HG03439 (cell line): ENCODE results near the gene SMOC1.

Experiments used
- ATAC-seq: cut with Tn5 transposase; IDR thresholded peaks from one replicate; pipeline ENCODE4 v1.9.1; 2021; ENCODE audit warnings: mild to moderate bottlenecking, moderate library complexity; ENCODE audit not compliant: unreplicated experiment

SMOC1 gene

GRCh38 chr14:69937367-69938081 lies 58.3 kb downstream of the SMOC1 start:
- no peak for ATAC-seq

- ATAC-seq, result no peak
Measured at GRCh38 chr14:69938751-69939150, 59.5 kb downstream of the SMOC1 start.

- no peak for ATAC-seq
Measured at GRCh38 chr14:69941768-69942742, 62.8 kb downstream of the SMOC1 start.

GRCh38 chr14:69943084-69943780 lies 64.0 kb downstream of the SMOC1 start:
- no peak for ATAC-seq

DNA sequence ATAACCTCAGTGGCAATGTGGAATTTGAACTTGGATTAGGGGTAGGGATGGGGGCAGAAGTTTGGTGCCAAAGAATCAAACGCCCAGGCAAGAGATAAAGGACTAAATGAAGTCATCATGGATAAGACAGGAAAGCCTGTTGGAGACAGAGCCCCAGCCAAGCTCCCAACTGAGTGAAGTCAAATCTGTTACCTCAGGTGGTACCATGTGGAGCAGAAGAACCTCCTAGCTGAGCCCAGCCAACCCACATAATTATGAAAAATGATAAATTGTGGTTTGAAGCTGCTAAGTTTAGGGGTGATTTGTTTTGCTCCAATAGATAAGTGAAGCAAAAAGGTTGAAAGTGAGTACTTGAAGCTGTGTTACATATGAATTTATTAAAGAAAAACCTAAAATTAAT lies 66.1 kb downstream of the SMOC1 start:
- ATAC-seq, result no peak

DNA sequence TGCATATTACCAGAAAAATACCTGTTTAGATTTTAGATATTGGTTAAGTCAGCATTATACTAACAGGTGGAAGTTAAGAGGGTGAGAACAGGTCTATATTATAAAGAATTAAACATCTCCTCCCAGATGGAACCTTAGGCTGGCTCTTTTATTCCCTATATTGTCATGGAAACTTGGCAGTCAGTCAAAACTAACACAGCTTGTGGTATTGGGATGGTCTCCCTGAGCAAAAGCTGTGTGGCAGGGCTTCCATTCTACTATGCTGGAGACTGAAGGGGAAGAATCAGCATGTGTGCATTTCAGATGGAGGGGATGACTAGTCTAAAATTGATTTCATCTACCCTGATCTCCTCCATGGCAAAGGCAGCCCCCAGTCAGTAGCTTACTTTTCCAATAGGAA lies 66.7 kb downstream of the SMOC1 start:
- no peak for ATAC-seq

DNA sequence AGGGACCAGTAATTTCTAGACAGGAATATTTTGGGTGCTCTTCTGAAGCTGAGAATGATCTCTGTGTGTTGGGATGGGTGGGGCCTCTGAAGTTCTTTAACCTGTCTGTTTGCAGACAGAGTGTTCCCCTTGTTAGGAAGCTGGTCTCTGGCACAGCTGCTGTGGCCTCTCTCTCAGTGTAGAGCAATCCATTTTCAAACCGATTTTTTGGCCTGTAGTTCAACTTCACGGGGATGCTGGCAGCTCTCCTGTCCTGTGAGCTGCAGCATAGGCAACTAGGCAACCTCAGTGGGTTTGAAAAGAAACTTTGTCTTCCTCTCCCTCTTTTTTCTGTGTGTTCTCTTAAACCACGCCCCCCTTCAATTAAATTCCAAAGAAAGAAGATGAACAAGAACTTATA lies 69.1 kb downstream of the SMOC1 start:
- ATAC-seq, result no peak

- ATAC-seq, result no peak
Measured at GRCh38 chr14:69951263-69951662, 72.0 kb downstream of the SMOC1 start.

DNA sequence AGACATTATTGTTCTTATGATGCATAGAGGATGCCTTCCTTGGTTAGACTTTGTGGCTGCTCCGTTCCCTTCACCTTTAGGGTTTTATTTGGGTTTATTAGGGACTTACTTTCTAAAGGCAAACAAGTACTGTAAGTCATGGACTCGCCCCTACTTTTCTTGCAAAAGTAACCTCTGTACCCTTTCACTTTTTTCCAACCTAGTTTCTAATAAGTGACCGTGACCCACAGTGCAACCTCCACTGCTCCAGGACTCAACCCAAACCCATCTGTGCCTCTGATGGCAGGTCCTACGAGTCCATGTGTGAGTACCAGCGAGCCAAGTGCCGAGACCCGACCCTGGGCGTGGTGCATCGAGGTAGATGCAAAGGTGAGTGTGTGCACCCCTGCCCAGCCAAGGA lies 72.7 kb downstream of the SMOC1 start:
- no peak for ATAC-seq

DNA sequence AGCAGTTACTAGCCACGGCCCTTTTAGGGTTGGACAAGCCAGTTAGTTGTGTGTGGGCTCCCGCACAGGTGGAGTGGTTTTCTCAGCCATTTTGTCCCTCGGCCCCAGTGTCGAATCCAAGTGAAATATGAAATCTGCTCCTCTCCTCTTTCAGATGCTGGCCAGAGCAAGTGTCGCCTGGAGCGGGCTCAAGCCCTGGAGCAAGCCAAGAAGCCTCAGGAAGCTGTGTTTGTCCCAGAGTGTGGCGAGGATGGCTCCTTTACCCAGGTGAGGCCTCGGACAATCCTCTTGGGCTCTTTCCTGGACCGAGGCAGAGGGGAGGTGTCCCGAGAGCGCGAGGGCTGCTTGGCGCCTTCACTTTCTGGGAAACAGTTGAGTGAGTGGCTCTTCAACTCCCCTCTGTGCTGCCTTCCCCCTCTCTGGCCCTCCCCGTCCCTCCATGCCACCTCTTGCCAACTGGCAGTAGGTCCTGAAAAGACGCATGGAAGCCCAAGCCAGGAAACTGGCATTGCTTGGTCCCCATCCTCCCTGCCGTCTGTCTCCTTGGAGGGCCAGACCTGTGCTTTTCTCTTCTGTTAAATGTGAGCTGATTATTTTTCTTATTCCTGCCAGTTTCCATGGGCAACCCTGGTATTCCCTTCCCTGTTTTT lies 74.2 kb downstream of the SMOC1 start:
- no peak for ATAC-seq

- ATAC-seq, result no peak
Measured at GRCh38 chr14:69955855-69956845, 76.9 kb downstream of the SMOC1 start.

DNA sequence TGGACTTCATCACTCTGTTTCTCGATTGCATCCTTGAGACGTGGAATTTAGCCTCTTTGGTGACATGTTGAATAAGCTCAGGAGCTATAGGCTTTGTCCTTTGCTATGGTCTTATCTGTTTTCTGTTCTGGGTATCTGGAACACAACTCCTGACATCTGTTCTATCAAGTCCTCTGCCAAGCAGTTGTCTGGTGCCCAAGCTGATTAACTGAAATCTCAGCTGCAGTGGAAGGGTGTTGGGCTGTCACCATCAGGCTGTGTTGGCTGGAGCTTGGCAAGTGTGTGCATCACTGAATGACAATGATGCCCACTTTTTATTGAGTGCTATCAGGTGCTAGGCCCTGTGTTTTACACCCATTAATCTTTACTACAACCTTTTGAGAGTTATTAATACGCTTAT lies 77.8 kb downstream of the SMOC1 start:
- no peak for ATAC-seq

GRCh38 chr14:69957986-69958385 lies 78.8 kb downstream of the SMOC1 start:
- no peak for ATAC-seq

DNA sequence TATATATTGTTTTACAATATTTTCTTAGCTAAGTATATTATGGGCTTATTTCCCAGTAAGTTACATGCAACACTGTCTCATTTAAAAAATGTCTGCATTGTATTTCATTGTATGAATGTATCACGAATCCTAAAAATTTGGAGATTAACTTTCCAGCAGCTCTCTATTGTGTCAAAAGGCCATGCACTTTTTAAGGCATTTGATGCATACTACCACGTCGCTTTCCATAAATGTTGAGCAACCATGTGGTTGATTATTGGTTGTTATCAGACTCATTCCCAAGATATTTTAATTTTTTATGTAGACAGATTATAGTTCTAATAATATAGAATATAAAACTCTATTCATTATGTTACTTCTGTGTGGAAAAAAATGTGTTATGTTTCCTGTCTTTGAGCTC lies 79.9 kb downstream of the SMOC1 start:
- ATAC-seq, result no peak

DNA sequence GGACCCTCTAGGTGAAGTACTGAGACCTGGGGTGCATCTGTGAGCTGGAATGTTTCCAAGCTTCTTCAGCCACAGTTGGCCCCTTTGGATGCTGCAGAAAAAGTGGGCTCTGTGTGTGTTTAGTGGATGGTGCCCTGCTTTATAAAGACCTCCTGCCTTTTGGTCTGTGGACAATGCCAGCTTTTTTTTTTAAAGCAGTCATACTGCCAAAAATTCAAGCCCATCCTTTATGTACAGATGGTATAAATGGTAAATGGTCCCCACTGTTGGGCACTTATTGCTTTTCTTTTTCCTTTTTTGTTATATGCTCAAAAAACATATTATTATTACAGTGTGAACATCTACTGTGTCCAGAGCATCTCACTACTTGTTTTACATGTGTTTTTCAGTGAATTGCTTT lies 81.1 kb downstream of the SMOC1 start:
- ATAC-seq, result no peak

GRCh38 chr14:69963966-69964365 lies 84.8 kb downstream of the SMOC1 start:
- ATAC-seq, result no peak

DNA sequence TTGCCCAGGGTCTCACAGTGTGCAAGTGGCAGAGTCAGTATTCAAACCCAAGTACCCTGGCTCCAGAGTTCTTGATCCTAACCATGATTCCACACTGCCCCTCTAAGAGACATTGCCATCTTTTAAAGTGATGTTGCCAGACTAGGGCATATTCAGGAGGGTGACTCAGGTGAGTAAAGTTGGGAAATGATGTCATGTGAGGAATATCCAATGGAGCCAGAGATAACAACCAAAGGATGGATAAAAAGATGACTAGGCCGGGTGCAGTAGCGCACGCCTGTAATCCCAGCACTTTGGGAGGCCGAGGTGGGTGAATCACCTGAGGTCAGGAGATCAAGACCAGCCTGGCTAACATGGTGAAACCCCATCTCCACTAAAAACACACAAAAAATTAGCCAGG lies 85.6 kb downstream of the SMOC1 start:
- no peak for ATAC-seq

DNA sequence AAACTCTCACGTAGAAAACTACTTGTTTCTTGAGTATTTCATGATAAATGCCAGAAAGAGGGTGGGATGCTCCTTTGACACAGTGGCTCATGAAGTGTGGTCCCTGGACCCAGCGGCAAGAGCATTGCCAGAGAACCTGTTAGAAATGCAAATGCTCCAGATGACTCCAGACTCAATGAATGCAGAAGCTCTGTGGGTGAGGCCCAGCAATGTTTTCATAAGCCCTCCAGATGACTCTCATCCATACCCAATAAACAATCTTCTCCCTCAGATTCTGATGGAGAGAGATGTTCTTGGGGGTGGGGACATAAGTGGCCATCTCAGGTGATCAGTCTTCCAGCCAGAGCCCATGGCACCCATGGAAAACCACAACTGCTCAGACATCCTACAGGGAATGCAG lies 88.9 kb downstream of the SMOC1 start:
- no peak for ATAC-seq

GRCh38 chr14:69968681-69969080 lies 89.5 kb downstream of the SMOC1 start:
- no peak for ATAC-seq

DNA sequence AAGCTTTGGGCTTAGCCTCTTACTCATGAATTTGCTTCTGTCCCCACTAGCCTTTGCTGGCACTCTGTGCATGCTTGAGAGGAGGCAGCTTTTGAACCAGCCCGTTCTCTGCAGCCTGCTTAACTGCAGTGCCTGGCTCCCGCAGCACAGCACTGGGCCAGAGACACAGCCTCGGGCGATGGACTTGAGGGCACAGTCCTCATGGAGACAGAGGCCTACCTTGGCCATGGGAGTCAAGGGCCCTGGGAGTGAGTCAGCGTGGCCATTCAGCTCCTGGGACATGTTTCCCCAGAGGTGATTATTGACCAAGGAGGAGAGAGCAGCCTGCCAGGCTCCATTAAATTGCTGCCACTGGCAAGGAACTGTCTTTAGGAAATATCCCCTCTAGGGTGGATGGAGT lies 93.5 kb downstream of the SMOC1 start:
- ATAC-seq, result no peak
